ENCODE measurements around the gene PIAS3. TPM values are rescaled to one million over a fixed set of nuclear protein-coding genes. Genes with fewer than 3 reads are reported as not detected.

The PIAS3 gene
- total and polyA plus RNA-seq, 2 donors (not counting 1 experiment from before 2014, with no cell fraction given): 8.9 to 22.9 TPM

DNA sequence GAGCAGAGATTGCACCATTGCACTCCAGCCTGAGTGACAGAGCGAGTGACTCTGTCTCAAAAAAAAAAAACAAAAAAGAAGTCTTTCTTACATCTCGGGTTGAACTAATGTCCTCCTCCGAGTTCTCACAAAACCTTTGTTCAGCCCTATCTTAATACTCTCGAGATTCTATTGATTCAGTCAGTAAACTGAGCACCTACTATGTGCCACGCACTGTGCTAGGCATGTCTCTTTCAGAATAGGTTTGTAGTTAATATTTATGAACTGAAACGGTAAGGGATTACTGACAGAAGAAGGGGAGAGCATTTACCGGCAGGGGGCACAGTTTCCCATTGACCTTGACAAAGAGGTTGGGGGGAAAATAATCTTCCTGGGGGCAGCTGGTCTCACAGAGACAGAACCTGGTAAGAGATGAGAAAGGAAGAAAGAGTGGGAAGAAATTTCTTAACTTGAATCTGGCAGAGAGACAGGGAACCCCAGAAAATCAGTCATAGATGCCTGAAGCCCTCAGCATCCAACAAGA lies 3.4 kb downstream of the PIAS3 start:
- TF ChIP-seq, protein P1, sequence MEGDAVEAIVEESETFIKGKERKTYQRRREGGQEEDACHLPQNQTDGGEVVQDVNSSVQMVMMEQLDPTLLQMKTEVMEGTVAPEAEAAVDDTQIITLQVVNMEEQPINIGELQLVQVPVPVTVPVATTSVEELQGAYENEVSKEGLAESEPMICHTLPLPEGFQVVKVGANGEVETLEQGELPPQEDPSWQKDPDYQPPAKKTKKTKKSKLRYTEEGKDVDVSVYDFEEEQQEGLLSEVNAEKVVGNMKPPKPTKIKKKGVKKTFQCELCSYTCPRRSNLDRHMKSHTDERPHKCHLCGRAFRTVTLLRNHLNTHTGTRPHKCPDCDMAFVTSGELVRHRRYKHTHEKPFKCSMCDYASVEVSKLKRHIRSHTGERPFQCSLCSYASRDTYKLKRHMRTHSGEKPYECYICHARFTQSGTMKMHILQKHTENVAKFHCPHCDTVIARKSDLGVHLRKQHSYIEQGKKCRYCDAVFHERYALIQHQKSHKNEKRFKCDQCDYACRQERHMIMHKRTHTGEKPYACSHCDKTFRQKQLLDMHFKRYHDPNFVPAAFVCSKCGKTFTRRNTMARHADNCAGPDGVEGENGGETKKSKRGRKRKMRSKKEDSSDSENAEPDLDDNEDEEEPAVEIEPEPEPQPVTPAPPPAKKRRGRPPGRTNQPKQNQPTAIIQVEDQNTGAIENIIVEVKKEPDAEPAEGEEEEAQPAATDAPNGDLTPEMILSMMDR (conservative IDR thresholded peaks at IDR 0.05 in 1 of 2, IDR thresholded peaks at IDR 0.05 in 1 of 2; ENCODE audit: low read depth in 1 of 2, low read length in 2 of 2): peak in 1 of 2 donors; percentile 10
- no peak for TF ChIP-seq EZH2 (IDR thresholded peaks at IDR 0.05; ENCODE audit: low read length, missing control alignments)
- Histone ChIP-seq H2AFZ (ENCODE audit: low read length) (no peak overlapping the region), H3K79me2 (ENCODE audit: control insufficient read depth, insufficient read depth, low read length) (peaks cover 17% of the 10 kb centered on the region), H4K20me1 (ENCODE audit: control insufficient read depth, extremely low read depth, insufficient read depth, low read length) (no peaks in the 10 kb centered on the region), H3K4me1 (ENCODE audit: control insufficient read depth, extremely low read depth, insufficient read depth, low read length) (peaks cover 8% of the 10 kb centered on the region), H3K4me2 (ENCODE audit: extremely low read depth, insufficient read depth, low read length) (no peak overlapping the region), H3K4me3 (replicated peaks in 1 of 4; ENCODE audit: control extremely low read depth in 1 of 4, insufficient read depth in 1 of 4, low read depth in 3 of 4, low read length in 4 of 4) (no peak overlapping the region), H3K27me3 (ENCODE audit: control insufficient read depth, insufficient read depth, low read length) (no peaks in the 10 kb centered on the region), H3K9ac (ENCODE audit: insufficient read depth, low read length) (no peak overlapping the region), H3K27ac (ENCODE audit: insufficient read depth, low read length) (no peak overlapping the region), H3K9me3 (ENCODE audit: control insufficient read depth, insufficient read depth, low read depth, low read length) (no peaks in the 10 kb centered on the region), H3K36me3 (ENCODE audit: control insufficient read depth, insufficient read depth, low read length) (peaks cover 16% of the 10 kb centered on the region)
- no peak for DNase-seq (ENCODE audit: low read depth in 2 of 2)

DNA sequence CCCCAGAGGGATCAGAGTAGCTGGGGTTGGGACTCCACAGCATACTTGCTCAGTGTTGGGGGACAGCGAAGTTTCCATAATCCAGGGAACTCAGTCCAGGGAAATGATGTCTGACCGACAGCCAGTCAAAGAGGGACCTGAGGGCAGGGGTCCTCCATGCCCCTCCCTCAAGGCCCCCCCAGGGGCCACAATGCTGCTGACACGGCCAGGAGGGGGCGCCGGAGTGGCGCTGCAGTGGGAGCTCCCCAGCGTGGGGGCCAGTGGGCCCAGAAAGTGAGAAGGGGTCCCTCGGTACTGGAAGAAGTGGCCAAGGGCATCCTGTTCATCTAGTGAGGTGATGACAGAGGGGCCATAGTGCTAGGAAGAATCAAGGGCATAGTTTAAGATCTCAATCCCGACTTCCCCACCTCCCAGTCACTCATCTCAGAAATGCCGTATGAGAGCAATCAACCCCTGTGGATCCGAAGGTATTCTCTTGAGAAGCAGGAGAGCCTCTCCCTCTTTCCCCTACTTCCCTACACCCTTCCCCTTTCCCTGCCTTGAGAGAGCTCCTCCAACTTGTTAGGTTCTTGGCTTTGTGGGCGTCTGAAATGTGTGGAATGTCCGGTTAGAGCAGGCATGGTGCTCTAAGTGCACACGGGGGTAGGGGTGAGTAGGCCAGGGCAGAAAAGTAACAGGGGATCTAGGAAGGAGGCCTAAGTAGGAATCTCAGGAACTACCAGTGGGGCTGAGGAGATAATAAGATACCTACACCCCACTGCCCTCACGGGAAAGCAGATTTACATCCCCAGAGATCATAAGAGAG lies 9.3 kb downstream of the PIAS3 start:
- H3K79me2 ChIP-seq (ENCODE audit: control insufficient read depth, insufficient read depth, low read length): no peaks in the 10 kb centered on the region
- H3K9ac ChIP-seq (ENCODE audit: insufficient read depth, low read length): no peak overlapping the region
- H4K20me1 ChIP-seq (ENCODE audit: control insufficient read depth, extremely low read depth, insufficient read depth, low read length): no peaks in the 10 kb centered on the region
- peaks cover 15% of the 10 kb centered on the region for H3K4me1 ChIP-seq (ENCODE audit: control insufficient read depth, extremely low read depth, insufficient read depth, low read length)
- H3K4me2 ChIP-seq (ENCODE audit: extremely low read depth, insufficient read depth, low read length): peak overlapping the region; percentile 8
- DNase-seq (ENCODE audit: low read depth in 2 of 2): peak; percentile 49 to 88
- H2AFZ ChIP-seq (ENCODE audit: low read length): no peak overlapping the region
- no peaks in the 10 kb centered on the region for H3K9me3 ChIP-seq (ENCODE audit: control insufficient read depth, insufficient read depth, low read depth, low read length)
- H3K4me3 ChIP-seq (replicated peaks in 1 of 4; ENCODE audit: control extremely low read depth in 1 of 4, insufficient read depth in 1 of 4, low read depth in 3 of 4, low read length in 4 of 4): no peak overlapping the region
- H3K27me3 ChIP-seq (ENCODE audit: control insufficient read depth, insufficient read depth, low read length): no peaks in the 10 kb centered on the region
- H3K36me3 ChIP-seq (ENCODE audit: control insufficient read depth, insufficient read depth, low read length): peaks cover 21% of the 10 kb centered on the region
- H3K27ac ChIP-seq (ENCODE audit: insufficient read depth, low read length): no peak overlapping the region
- TF ChIP-seq, protein P1 (conservative IDR thresholded peaks at IDR 0.05 in 1 of 2, IDR thresholded peaks at IDR 0.05 in 1 of 2; ENCODE audit: low read depth in 1 of 2, low read length in 2 of 2): peak; percentile 30 to 44
- no peak for TF ChIP-seq EZH2 (IDR thresholded peaks at IDR 0.05; ENCODE audit: low read length, missing control alignments)

DNA sequence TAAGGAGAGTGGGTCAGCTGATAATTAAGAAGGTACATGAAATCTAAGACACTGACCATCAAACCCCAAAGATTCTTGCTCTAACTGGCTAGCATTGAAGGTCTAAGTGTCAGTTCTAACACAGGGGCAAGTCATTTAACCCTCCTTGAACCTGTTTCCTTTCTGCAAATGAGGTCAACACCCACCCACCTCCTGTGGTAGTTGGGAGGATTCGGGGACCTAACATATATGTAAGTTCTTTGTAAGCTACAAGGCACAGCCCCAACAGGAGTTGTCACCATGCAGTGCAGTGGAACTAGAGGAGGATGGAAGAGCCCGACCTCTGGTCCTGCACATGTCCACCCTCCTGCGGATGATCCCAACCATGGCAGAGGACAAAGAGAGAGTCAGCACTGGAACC lies 11.1 kb downstream of the PIAS3 start:
- no peak for DNase-seq (ENCODE audit: low read depth in 2 of 2)
- H3K36me3 ChIP-seq (ENCODE audit: control insufficient read depth, insufficient read depth, low read length): peaks cover 20% of the 10 kb centered on the region

More for the DNA sequence above, 11.1 kb downstream of the PIAS3 start:
- H3K9me3 ChIP-seq (ENCODE audit: control insufficient read depth, insufficient read depth, low read depth, low read length): no peaks in the 10 kb centered on the region
- no peak overlapping the region for H3K9ac ChIP-seq (ENCODE audit: insufficient read depth, low read length)
- no peak for TF ChIP-seq EZH2 (IDR thresholded peaks at IDR 0.05; ENCODE audit: low read length, missing control alignments)
- TF ChIP-seq, protein P1 (conservative IDR thresholded peaks at IDR 0.05 in 1 of 2, IDR thresholded peaks at IDR 0.05 in 1 of 2; ENCODE audit: low read depth in 1 of 2, low read length in 2 of 2): no peak
- peaks cover 15% of the 10 kb centered on the region for H3K4me1 ChIP-seq (ENCODE audit: control insufficient read depth, extremely low read depth, insufficient read depth, low read length)
- no peaks in the 10 kb centered on the region for H4K20me1 ChIP-seq (ENCODE audit: control insufficient read depth, extremely low read depth, insufficient read depth, low read length)
- no peaks in the 10 kb centered on the region for H3K27me3 ChIP-seq (ENCODE audit: control insufficient read depth, insufficient read depth, low read length)
- no peak overlapping the region for H3K4me2 ChIP-seq (ENCODE audit: extremely low read depth, insufficient read depth, low read length)
- no peak overlapping the region for H3K27ac ChIP-seq (ENCODE audit: insufficient read depth, low read length)
- H3K4me3 ChIP-seq (replicated peaks in 1 of 4; ENCODE audit: control extremely low read depth in 1 of 4, insufficient read depth in 1 of 4, low read depth in 3 of 4, low read length in 4 of 4): no peak overlapping the region
- no peaks in the 10 kb centered on the region for H3K79me2 ChIP-seq (ENCODE audit: control insufficient read depth, insufficient read depth, low read length)
- no peak overlapping the region for H2AFZ ChIP-seq (ENCODE audit: low read length)

Measured in fibroblast of lung (primary cell).